Measurements from ENCODE around the gene INTS6L. TPM values are rescaled to one million over a fixed set of nuclear protein-coding genes. Genes with fewer than 3 reads are reported as not detected.

INTS6L gene
- total RNA-seq, 1 donor from 2014 or later = 14.6 TPM

DNA sequence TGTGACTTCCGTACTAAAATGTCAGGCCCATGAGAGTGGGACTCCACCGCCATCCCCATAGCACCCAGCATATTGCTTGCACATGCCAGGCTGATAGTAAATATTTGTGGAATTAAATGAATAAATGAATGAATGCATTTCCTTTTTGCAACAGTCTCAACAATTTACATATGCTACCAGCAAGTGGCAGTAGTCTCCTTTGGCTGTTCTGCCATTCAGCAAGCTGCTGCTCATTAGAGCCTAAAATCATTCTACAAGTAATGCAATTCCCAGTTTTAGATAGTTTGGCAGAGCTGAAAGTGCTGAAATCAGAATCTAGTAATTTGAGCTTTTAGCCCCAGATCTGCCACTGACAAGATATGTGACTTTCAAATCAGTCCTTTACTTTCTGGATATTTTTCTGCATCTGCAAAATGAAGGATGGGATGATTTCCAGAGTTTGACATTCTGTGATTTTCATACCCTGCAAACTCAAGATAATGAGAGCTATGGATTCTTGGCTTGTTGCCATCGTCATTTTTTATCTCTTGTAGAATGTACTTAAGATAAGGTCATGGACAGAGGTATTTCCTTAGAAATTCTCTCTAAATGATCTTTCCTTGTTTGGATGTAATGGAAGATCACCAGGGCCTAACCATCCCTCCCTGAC lies 35.7 kb upstream of the INTS6L start:
- Mint-ChIP-seq H3K27ac (peak overlapping the region; percentile 73), H3K27me3 (no peaks in the 10 kb centered on the region)
- DNase-seq (ENCODE audit: low spot score, unreplicated experiment) = no peak

GRCh38 chrX:135489542-135489941 lies 30.9 kb upstream of the INTS6L start:
- no peak overlapping the region for H3K27ac Mint-ChIP-seq
- H3K27me3 Mint-ChIP-seq = no peaks in the 10 kb centered on the region
- no peak for TF ChIP-seq CTCF (IDR thresholded peaks at IDR 0.05; ENCODE audit: unreplicated experiment)
- no peak overlapping the region for H3K4me3 Mint-ChIP-seq (ENCODE audit: low read depth)
- no peak for DNase-seq (ENCODE audit: low spot score, unreplicated experiment)
- H3K9me3 Mint-ChIP-seq (ENCODE audit: low read depth) = peaks cover 6% of the 10 kb centered on the region
- no peaks in the 10 kb centered on the region for H3K4me1 Mint-ChIP-seq (ENCODE audit: low read depth)
- no peaks in the 10 kb centered on the region for H3K36me3 Mint-ChIP-seq (ENCODE audit: insufficient read depth)

More for the DNA sequence above, 35.7 kb upstream of the INTS6L start:
- no peaks in the 10 kb centered on the region for H3K36me3 Mint-ChIP-seq (ENCODE audit: insufficient read depth)
- TF ChIP-seq CTCF (IDR thresholded peaks at IDR 0.05; ENCODE audit: unreplicated experiment) = peak; percentile 60
- H3K9me3 Mint-ChIP-seq (ENCODE audit: low read depth) = peaks cover 4% of the 10 kb centered on the region
- no peaks in the 10 kb centered on the region for H3K4me1 Mint-ChIP-seq (ENCODE audit: low read depth)
- no peak overlapping the region for H3K4me3 Mint-ChIP-seq (ENCODE audit: low read depth)

DNA sequence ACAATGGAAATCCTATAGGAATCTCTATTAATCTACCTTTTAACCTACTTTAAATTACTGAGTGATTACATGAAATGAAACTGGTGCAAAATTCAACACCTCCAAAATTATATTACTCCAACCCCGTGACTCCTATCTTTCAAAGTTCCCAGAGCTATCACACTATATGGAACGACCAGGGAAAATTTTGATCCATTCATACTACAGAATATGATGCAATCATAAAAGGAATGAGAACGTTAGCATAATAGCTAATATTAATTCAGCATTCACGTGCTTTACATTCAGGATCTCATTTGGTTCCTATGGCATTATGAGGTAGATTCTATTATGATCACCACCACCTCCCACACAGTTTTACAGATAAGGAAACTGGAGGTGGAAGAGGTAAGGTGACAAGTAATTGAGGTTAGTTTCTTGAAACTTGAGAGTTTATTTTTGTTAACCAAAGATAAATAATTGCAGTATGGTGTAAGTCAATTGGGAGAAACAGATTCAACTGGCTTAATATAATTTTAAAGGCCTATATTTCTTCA lies 29.4 kb upstream of the INTS6L start:
- Mint-ChIP-seq H3K36me3 (ENCODE audit: insufficient read depth) (no peaks in the 10 kb centered on the region), H3K9me3 (ENCODE audit: low read depth) (peaks cover 7% of the 10 kb centered on the region), H3K27me3 (no peaks in the 10 kb centered on the region), H3K4me1 (ENCODE audit: low read depth) (no peaks in the 10 kb centered on the region), H3K27ac (no peak overlapping the region), H3K4me3 (ENCODE audit: low read depth) (no peak overlapping the region)
- no peak for TF ChIP-seq CTCF (IDR thresholded peaks at IDR 0.05; ENCODE audit: unreplicated experiment)
- no peak for DNase-seq (ENCODE audit: low spot score, unreplicated experiment)

DNA sequence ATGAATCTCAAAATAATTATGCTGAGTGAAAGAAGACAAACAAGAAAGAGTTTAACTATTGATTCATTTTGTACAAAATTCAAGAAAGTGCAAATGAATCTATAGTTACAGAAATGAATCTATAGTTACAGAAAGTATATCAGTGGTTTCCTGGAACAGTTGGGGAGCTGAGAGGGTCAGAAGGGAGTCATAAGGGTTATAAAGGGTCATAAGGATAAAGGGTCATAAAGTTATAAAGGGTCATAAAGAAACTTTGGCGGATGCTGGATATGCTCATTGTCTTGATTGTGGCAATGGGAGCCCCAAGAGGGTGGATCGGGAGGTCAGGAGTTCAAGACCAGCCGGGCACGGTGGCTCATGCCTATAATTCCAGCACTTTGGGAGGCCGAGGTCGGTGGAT lies 26.0 kb upstream of the INTS6L start:
- no peak for DNase-seq (ENCODE audit: low spot score, unreplicated experiment)
- no peaks in the 10 kb centered on the region for H3K4me1 Mint-ChIP-seq (ENCODE audit: low read depth)
- H3K27ac Mint-ChIP-seq = no peak overlapping the region
- H3K9me3 Mint-ChIP-seq (ENCODE audit: low read depth) = peaks cover 9% of the 10 kb centered on the region
- H3K36me3 Mint-ChIP-seq (ENCODE audit: insufficient read depth) = no peaks in the 10 kb centered on the region
- no peaks in the 10 kb centered on the region for H3K27me3 Mint-ChIP-seq
- no peak overlapping the region for H3K4me3 Mint-ChIP-seq (ENCODE audit: low read depth)
- no peak for TF ChIP-seq CTCF (IDR thresholded peaks at IDR 0.05; ENCODE audit: unreplicated experiment)

- TF ChIP-seq CTCF (IDR thresholded peaks at IDR 0.05; ENCODE audit: unreplicated experiment) = no peak
- no peaks in the 10 kb centered on the region for H3K4me1 Mint-ChIP-seq (ENCODE audit: low read depth)
- no peaks in the 10 kb centered on the region for H3K27me3 Mint-ChIP-seq
- H3K27ac Mint-ChIP-seq = no peak overlapping the region
- H3K36me3 Mint-ChIP-seq (ENCODE audit: insufficient read depth) = no peaks in the 10 kb centered on the region
- no peak overlapping the region for H3K4me3 Mint-ChIP-seq (ENCODE audit: low read depth)
- peaks cover 24% of the 10 kb centered on the region for H3K9me3 Mint-ChIP-seq (ENCODE audit: low read depth)
- DNase-seq (ENCODE audit: low spot score, unreplicated experiment) = no peak
Observed at GRCh38 chrX:135497736-135498135, 22.7 kb upstream of the INTS6L start.

Measured in progenitor cell of endocrine pancreas (in vitro differentiated cells).